A549 treated with dexamethasone at 1 μM for 4 hours (cell line): ENCODE measurements around the gene HNRNPL. TPM values are rescaled to one million over a fixed set of nuclear protein-coding genes. Genes with fewer than 3 reads are reported as not detected.

Experiments
- total RNA-seq: library from RNA; stranded (reverse); fragments of 200-300 nt; extraction: Qiagen RNA extraction; gene quantifications from 5 replicates; pipeline ENCODE4 v1.2.3, GENCODE V29; 2022

Gene HNRNPL
- total RNA-seq = 319 to 365 TPM (median 326 TPM) in 5 replicates

GRCh38 chr19:38849860-38850435 lies at the start of gene HNRNPL:
HNRNPL (minus strand) TSS chr19:38849986; CDS start chr19:38849966, 20 bp downstream.

DNA sequence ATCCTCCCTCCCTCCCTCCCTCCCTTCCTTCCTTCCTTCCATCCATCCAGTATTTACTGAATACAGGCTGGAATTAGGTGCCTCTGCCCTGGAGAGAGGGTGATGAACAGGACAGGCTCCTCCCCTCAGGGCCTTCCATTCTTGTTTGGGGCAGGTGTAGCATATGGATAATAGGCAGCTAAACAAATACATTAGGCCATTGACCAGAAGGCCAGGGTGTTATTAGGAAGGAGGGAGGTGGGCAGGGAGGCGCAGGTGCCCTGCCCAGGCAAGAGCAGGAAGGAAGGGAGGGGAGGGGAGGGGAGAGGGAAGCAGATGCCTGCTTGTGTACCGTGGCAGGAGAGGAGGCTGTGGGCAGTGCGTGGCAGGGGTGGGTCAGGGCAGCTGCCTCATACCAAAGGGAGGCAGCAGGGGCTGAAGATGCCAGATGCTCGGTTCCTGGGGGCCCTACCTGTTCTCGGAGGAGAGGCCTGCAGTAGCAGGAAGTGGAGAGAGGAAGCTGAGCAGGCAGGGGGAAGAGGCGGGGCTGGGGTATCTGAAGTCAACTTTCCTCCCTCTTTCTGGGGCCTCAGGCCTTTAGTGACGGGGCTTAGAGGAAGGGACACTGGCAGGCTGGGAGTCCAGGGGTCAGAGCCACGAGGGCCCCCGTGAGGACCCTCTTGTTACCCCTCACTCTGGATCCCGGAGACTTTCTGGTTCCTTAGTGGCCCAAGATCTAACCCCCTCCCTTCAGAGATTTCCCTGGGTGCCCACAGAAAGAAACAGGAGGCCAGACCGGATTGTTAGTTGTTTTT lies 28.2 kb upstream of the HNRNPL start, which contains the start of gene RINL:
TSS of gene RINL (minus strand) at position 495 of the 794 bp plus-strand sequence. CDS start 1,533 bp downstream, outside the sequence.

GRCh38 chr19:38812841-38813320 lies 36.9 kb downstream of the HNRNPL start, which contains the start of gene LGALS4:
LGALS4 (minus strand) TSS chr19:38812945; CDS start chr19:38812886, 59 bp downstream.

DNA sequence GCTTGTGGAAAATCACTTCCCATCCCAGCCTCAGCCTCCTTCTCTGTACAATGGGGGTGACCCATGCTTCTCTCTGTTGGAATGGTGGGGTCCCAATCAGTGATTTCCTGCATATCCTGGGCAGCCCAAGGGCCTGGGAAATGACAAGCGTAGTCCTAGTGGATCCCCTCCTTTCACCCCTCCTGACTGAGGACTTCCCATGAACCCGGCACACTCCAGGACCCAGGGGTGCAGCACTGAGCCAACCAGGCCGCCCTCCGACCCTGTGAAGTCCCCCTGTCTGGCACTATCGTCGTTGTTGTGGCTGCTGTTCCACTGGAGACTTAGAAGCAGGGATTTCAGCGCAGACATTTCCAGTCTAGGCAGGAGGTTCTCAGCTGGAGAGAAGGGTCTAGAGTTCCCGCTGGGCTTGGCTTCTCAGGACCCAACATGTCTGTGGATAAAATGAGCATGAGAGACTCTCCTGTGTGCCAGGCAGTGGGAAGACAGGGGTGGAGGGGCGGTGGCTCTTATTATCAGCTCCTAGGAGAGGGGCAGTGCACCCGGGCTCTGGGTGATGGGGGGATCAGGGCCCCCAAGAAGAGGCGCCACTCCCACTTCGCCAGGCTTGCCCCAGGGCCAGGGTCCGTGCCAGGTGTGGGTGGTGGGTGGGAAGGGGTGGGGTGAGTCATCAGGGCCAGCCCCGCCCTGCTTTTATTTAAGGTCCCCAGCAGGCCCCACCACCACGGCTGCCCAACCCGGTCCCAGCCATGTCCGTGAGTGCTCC lies 61.1 kb downstream of the HNRNPL start, which contains the start of gene LGALS7B:
TSS of gene LGALS7B (plus strand) at position 723 of the 766 bp plus-strand sequence. CDS start at position 750, 27 bp downstream.

Other genes with a start within 250 kb of the HNRNPL start
- 0.61 to 1.3 TPM (median 0.87 TPM) in 5 replicates for gene MAP4K1, start 232.0 kb downstream of the HNRNPL start, total RNA-seq
- 703 to 886 TPM (median 726 TPM) in 5 replicates for gene EIF3K, start 230.8 kb downstream of the HNRNPL start, total RNA-seq
- 774 to 1,271 TPM (median 1,229 TPM) in 5 replicates for gene ACTN4, start 202.3 kb downstream of the HNRNPL start, total RNA-seq
- 5.3 to 6.5 TPM (median 6.0 TPM) in 5 replicates for gene CAPN12, start 105.5 kb downstream of the HNRNPL start, total RNA-seq
- 0.25 to 0.40 TPM in 2 of 5 replicates, not detected in the others for gene LGALS7, start 76.5 kb downstream of the HNRNPL start, total RNA-seq
- 0.27 to 0.62 TPM in 2 of 5 replicates, not detected in the others for gene LGALS7B, start 60.8 kb downstream of the HNRNPL start, total RNA-seq
- gene LGALS4, start 37.0 kb downstream of the HNRNPL start, total RNA-seq = 0.21 to 0.53 TPM (median 0.42 TPM) in 5 replicates
- gene ECH1, start 18.2 kb downstream of the HNRNPL start, total RNA-seq = 307 to 375 TPM (median 319 TPM) in 5 replicates
- 2.1 to 3.9 TPM (median 2.6 TPM) in 5 replicates for gene RINL, start 28.3 kb upstream of the HNRNPL start, total RNA-seq
- gene SIRT2, start 49.6 kb upstream of the HNRNPL start, total RNA-seq = 32.1 to 38.1 TPM (median 35.6 TPM) in 5 replicates
- gene NFKBIB, start 50.0 kb upstream of the HNRNPL start, total RNA-seq = 59.1 to 111 TPM (median 94.5 TPM) in 5 replicates
- gene CCER2, start 62.2 kb upstream of the HNRNPL start, total RNA-seq = 0.40 to 0.88 TPM (median 0.74 TPM) in 5 replicates
- gene SARS2, start 80.8 kb upstream of the HNRNPL start, total RNA-seq = 39.3 to 52.1 TPM (median 51.6 TPM) in 5 replicates
- 194 to 269 TPM (median 223 TPM) in 5 replicates for gene MRPS12, start 81.0 kb upstream of the HNRNPL start, total RNA-seq
- 56.0 to 78.7 TPM (median 73.9 TPM) in 5 replicates for gene FBXO17, start 125.8 kb upstream of the HNRNPL start, total RNA-seq
- 2.1 to 4.5 TPM (median 3.7 TPM) in 5 replicates for gene FBXO27, start 182.6 kb upstream of the HNRNPL start, total RNA-seq
- gene ACP7, start 234.4 kb upstream of the HNRNPL start, total RNA-seq = 0.02 to 0.07 TPM (median 0.05 TPM) in 5 replicates